WTC11 (cell line): ENCODE data around the gene RYR2.

Experiments used
- AR ChIP-seq: fragments of 250-450 bp; sonication (Bioruptor Pico); IDR thresholded peaks from 2 replicates; pipeline ENCODE4 v1.9.0; 2021; ENCODE audit warnings: mild to moderate bottlenecking
- ATF6 ChIP-seq: sonication (generic); formaldehyde crosslinking; IDR thresholded peaks from 2 replicates; pipeline ENCODE4 v1.8.1; 2023; ENCODE audit warnings: mild to moderate bottlenecking, missing genetic modification reagents
- CTCF ChIP-seq: fragments of 200-600 bp; IDR thresholded peaks from 2 replicates; pipeline ENCODE4 v1.8.0; 2022; ENCODE audit warnings: antibody characterized with exemption
- E2F5 ChIP-seq: sonication (generic); formaldehyde crosslinking; IDR thresholded peaks from 2 replicates; pipeline ENCODE4 v1.8.1; 2022; ENCODE audit warnings: mild to moderate bottlenecking, moderate library complexity, missing genetic modification reagents
- KAT7 ChIP-seq: sonication (generic); formaldehyde crosslinking; IDR thresholded peaks from 2 replicates; pipeline ENCODE4 v1.8.1; 2023; ENCODE audit warnings: missing genetic modification reagents, mild to moderate bottlenecking, borderline replicate concordance
- NFATC4 ChIP-seq: fragments of 250-450 bp; sonication (Bioruptor Pico); IDR thresholded peaks from 2 replicates; pipeline ENCODE4 v1.9.0; 2021; ENCODE audit warnings: mild to moderate bottlenecking
- NR2C2 ChIP-seq: sonication (generic); formaldehyde crosslinking; IDR thresholded peaks from 2 replicates; pipeline ENCODE4 v1.8.0; 2022; ENCODE audit warnings: mild to moderate bottlenecking, missing genetic modification reagents
- SP1 ChIP-seq: sonication (generic); formaldehyde crosslinking; conservative IDR thresholded peaks from 2 replicates; pipeline ENCODE4 v1.8.1; 2022; ENCODE audit warnings: missing genetic modification reagents
- TEAD4 ChIP-seq: sonication (generic); formaldehyde crosslinking; IDR thresholded peaks from 2 replicates; pipeline ENCODE4 v1.8.0; 2022; ENCODE audit warnings: mild to moderate bottlenecking, missing genetic modification reagents
- ZNF281 ChIP-seq: sonication (generic); formaldehyde crosslinking; IDR thresholded peaks from 2 replicates; pipeline ENCODE4 v1.8.0; 2023; ENCODE audit warnings: mild to moderate bottlenecking, missing genetic modification reagents
- ZNF512 ChIP-seq: sonication (generic); formaldehyde crosslinking; IDR thresholded peaks from 2 replicates; pipeline ENCODE4 v1.8.1; 2022; ENCODE audit warnings: missing genetic modification reagents, borderline replicate concordance

GRCh38 chr1:237471377-237471776 lies 429.4 kb downstream of the RYR2 start:
- TF ChIP-seq CTCF (no peak), SP1 (CRISPR knock-in tag) (no peak), ZNF512 (CRISPR knock-in tag) (no peak), KAT7 (CRISPR knock-in tag) (no peak), E2F5 (no peak), NR2C2 (no peak), NFATC4 (no peak), AR (CRISPR knock-in tag) (no peak), ATF6 (CRISPR knock-in tag) (no peak), TEAD4 (CRISPR knock-in tag) (no peak), ZNF281 (CRISPR knock-in tag) (no peak)
